ENCODE measurements around the gene UROC1. TPM values are rescaled to one million over a fixed set of nuclear protein-coding genes. Genes with fewer than 3 reads are reported as not detected.

UROC1 gene
- total and polyA plus RNA-seq, 2 donors (not counting 1 experiment from before 2014, with no cell fraction given), result not detected

GRCh38 chr3:126500016-126500415, 17.6 kb downstream of the UROC1 start:
- Histone ChIP-seq H3K27ac (ENCODE audit: low read length in 2 of 2) (no peak overlapping the region), H3K4me3 (ENCODE audit: control extremely low read depth in 1 of 5, extremely low read depth in 1 of 5, insufficient read depth in 1 of 5, low read depth in 2 of 5, low read length in 4 of 5) (no peak overlapping the region), H3K79me2 (ENCODE audit: control insufficient read depth, insufficient read depth, low read length) (no peaks in the 10 kb centered on the region), H3K4me2 (replicated peaks; ENCODE audit: low read depth, low read length, poor library complexity, severe bottlenecking) (no peak overlapping the region), H3K9me3 (ENCODE audit: control extremely low read depth in 1 of 3, control insufficient read depth in 2 of 3, insufficient read depth in 1 of 3, low read length in 2 of 3) (no peaks in the 10 kb centered on the region), H3K9ac (ENCODE audit: low read length) (no peak overlapping the region), H3K4me1 (ENCODE audit: control insufficient read depth in 2 of 2, insufficient read depth in 2 of 2, low read length in 2 of 2) (peaks cover 0 to 12% of the 10 kb centered on the region in 2 donors), H2AFZ (ENCODE audit: insufficient read depth, low read depth, low read length, poor library complexity, severe bottlenecking) (no peak overlapping the region), H4K20me1 (ENCODE audit: control insufficient read depth, insufficient read depth, low read length, poor library complexity, severe bottlenecking) (no peaks in the 10 kb centered on the region), H3K27me3 (replicated peaks in 1 of 4; ENCODE audit: control extremely low read depth in 1 of 4, control insufficient read depth in 3 of 4, insufficient read depth in 4 of 4, low read length in 3 of 4) (no peaks in the 10 kb centered on the region), H3K36me3 (replicated peaks in 1 of 2; ENCODE audit: control extremely low read depth in 1 of 2, control insufficient read depth in 1 of 2, extremely low read depth in 1 of 2, insufficient read depth in 2 of 2, low read length in 1 of 2) (no peaks in the 10 kb centered on the region)
- ATAC-seq (ENCODE audit: low read depth), result no peak
- Mint-ChIP-seq H3K27ac (no peak overlapping the region), H3K4me3 (no peak overlapping the region), H3K27me3 (peaks cover 6% of the 10 kb centered on the region), H3K4me1 (peaks cover 4% of the 10 kb centered on the region), H3K9me3 (ENCODE audit: insufficient read depth) (no peaks in the 10 kb centered on the region)
- DNase-seq, result no peak
- no peak for TF ChIP-seq EZH2 (IDR thresholded peaks at IDR 0.05; ENCODE audit: borderline replicate concordance, insufficient read depth, low read depth, low read length, poor library complexity, severe bottlenecking)
- TF ChIP-seq, protein P1, sequence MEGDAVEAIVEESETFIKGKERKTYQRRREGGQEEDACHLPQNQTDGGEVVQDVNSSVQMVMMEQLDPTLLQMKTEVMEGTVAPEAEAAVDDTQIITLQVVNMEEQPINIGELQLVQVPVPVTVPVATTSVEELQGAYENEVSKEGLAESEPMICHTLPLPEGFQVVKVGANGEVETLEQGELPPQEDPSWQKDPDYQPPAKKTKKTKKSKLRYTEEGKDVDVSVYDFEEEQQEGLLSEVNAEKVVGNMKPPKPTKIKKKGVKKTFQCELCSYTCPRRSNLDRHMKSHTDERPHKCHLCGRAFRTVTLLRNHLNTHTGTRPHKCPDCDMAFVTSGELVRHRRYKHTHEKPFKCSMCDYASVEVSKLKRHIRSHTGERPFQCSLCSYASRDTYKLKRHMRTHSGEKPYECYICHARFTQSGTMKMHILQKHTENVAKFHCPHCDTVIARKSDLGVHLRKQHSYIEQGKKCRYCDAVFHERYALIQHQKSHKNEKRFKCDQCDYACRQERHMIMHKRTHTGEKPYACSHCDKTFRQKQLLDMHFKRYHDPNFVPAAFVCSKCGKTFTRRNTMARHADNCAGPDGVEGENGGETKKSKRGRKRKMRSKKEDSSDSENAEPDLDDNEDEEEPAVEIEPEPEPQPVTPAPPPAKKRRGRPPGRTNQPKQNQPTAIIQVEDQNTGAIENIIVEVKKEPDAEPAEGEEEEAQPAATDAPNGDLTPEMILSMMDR (IDR thresholded peaks at IDR 0.05), result no peak
- ChIA-PET POLR2A (no interaction called here), CTCF (no interaction called here)
- intact Hi-C loops (cut with micrococcal nuclease), result no loop called here
- WGBS (ENCODE audit: insufficient coverage), result 98% methylated on average over 7 of the region's 7 CpGs

DNA sequence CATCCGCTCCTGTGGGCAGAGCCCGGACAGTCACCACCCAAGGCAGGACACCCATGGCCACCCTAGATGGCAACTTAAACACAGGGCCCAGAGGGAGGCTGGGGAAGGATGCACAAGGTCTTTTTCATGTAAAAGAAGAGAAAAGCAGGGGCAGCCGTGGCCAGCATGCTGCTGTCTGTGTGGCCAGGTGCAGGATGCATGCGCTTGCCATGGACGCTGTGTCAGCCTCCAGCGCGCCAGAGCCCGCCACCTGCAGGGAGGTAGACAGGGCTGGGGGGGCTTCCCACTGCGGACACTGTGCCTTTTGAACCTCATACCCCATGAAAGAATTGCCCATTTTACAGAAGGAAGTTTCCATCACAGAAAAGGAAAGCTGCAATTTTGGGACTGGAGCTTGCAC, 18.2 kb downstream of the UROC1 start:
- no peaks in the 10 kb centered on the region for H4K20me1 ChIP-seq (ENCODE audit: control insufficient read depth, insufficient read depth, low read length, poor library complexity, severe bottlenecking)
- H3K4me3 Mint-ChIP-seq, result no peak overlapping the region
- H3K27me3 Mint-ChIP-seq, result no peaks in the 10 kb centered on the region
- H3K27ac ChIP-seq (ENCODE audit: low read length in 2 of 2), result no peak overlapping the region
- no peak overlapping the region for H3K9ac ChIP-seq (ENCODE audit: low read length)
- no peak overlapping the region for H3K27ac Mint-ChIP-seq
- ATAC-seq (ENCODE audit: low read depth) (no peak), DNase-seq (no peak)
- POLR2A ChIA-PET, result no interaction called here
- intact Hi-C loops (cut with micrococcal nuclease), result no loop called here
- no peaks in the 10 kb centered on the region for H3K9me3 ChIP-seq (ENCODE audit: control extremely low read depth in 1 of 3, control insufficient read depth in 2 of 3, insufficient read depth in 1 of 3, low read length in 2 of 3)
- H3K9me3 Mint-ChIP-seq (ENCODE audit: insufficient read depth), result no peaks in the 10 kb centered on the region
- no peaks in the 10 kb centered on the region for H3K36me3 ChIP-seq (replicated peaks in 1 of 2; ENCODE audit: control extremely low read depth in 1 of 2, control insufficient read depth in 1 of 2, extremely low read depth in 1 of 2, insufficient read depth in 2 of 2, low read length in 1 of 2)
- H3K4me1 ChIP-seq (ENCODE audit: control insufficient read depth in 2 of 2, insufficient read depth in 2 of 2, low read length in 2 of 2), result peaks cover 0 to 12% of the 10 kb centered on the region in 2 donors
- CTCF ChIA-PET, result no interaction called here
- no peak overlapping the region for H3K4me2 ChIP-seq (replicated peaks; ENCODE audit: low read depth, low read length, poor library complexity, severe bottlenecking)
- no peaks in the 10 kb centered on the region for H3K79me2 ChIP-seq (ENCODE audit: control insufficient read depth, insufficient read depth, low read length)
- no peak overlapping the region for H2AFZ ChIP-seq (ENCODE audit: insufficient read depth, low read depth, low read length, poor library complexity, severe bottlenecking)
- TF ChIP-seq EZH2 (IDR thresholded peaks at IDR 0.05; ENCODE audit: borderline replicate concordance, insufficient read depth, low read depth, low read length, poor library complexity, severe bottlenecking), result no peak
- TF ChIP-seq, protein P1 (IDR thresholded peaks at IDR 0.05), result no peak
- WGBS (ENCODE audit: insufficient coverage), result 96% methylated on average over 7 of the region's 9 CpGs
- peaks cover 4% of the 10 kb centered on the region for H3K4me1 Mint-ChIP-seq
- no peak overlapping the region for H3K4me3 ChIP-seq (ENCODE audit: control extremely low read depth in 1 of 5, extremely low read depth in 1 of 5, insufficient read depth in 1 of 5, low read depth in 2 of 5, low read length in 4 of 5)
- H3K27me3 ChIP-seq (replicated peaks in 1 of 4; ENCODE audit: control extremely low read depth in 1 of 4, control insufficient read depth in 3 of 4, insufficient read depth in 4 of 4, low read length in 3 of 4), result no peaks in the 10 kb centered on the region
